Caco-2 (cell line): ENCODE data around the gene KIF18B. TPM values are rescaled to one million over a fixed set of nuclear protein-coding genes. Genes with fewer than 3 reads are reported as not detected.

Source experiments
- BruUV-seq: library from RNA; stranded (reverse); fragments of 400-500 nt; replicated peaks from 2 replicates; lab custom pipeline; 2021; lab: Mats Ljungman, UMichigan
- CTCF ChIA-PET: fragments of 300-600 bp; sonication (Branson Sonifier 250); formaldehyde crosslinking; loops from one replicate; lab custom pipeline; 2022; ENCODE audit warnings: antibody characterized with exemption; lab: Charles Lee
- POLR2A ChIA-PET: fragments of 300-600 bp; sonication (Branson Sonifier 250); formaldehyde crosslinking; loops from one replicate; lab custom pipeline; 2022; ENCODE audit warnings: antibody characterized with exemption; lab: Charles Lee
- DNase-seq, 2 experiments: peaks; one replicate each; pipeline versions ENCODE4 v3.0.0 to v3.0.0-alpha.2; 2020 to 2022
- H3K27me3 ChIP-seq: replicated peaks from 2 replicates; pipeline ENCODE4 v1.6.0; 2011; ENCODE audit warnings: low read length; ENCODE audit not compliant: control insufficient read depth, insufficient read depth
- H3K36me3 ChIP-seq: 2 replicates; pipeline ENCODE4 v1.5.1; 2011; ENCODE audit warnings: low read length; ENCODE audit not compliant: control insufficient read depth, insufficient read depth
- H3K4me1 ChIP-seq: fragments of 250-450 bp; sonication (Bioruptor Pico); 2 replicates; pipeline ENCODE4 v1.5.1; 2020; ENCODE audit warnings: mild to moderate bottlenecking
- H3K4me3 ChIP-seq: 2 replicates; pipeline ENCODE4 v1.5.1; 2011; ENCODE audit warnings: low read depth, mild to moderate bottlenecking, control low read depth, low read length
- H3K9me3 ChIP-seq: fragments of 250-450 bp; sonication (Bioruptor Pico); 2 replicates; pipeline ENCODE4 v1.5.1; 2020; ENCODE audit warnings: mild to moderate bottlenecking, moderate library complexity
- H3K27ac Mint-ChIP-seq: one replicate; pipeline ENCODE4 v1.8.0; 2022; ENCODE audit warnings: mixed read lengths; ENCODE audit not compliant: unreplicated experiment
- H3K27me3 Mint-ChIP-seq: one replicate; pipeline ENCODE4 v1.8.0; 2022; ENCODE audit warnings: mixed read lengths; ENCODE audit not compliant: insufficient read depth, unreplicated experiment
- H3K36me3 Mint-ChIP-seq: one replicate; pipeline ENCODE4 v1.8.0; 2022; ENCODE audit warnings: mild to moderate bottlenecking, mixed read lengths; ENCODE audit not compliant: insufficient read depth, unreplicated experiment
- H3K4me1 Mint-ChIP-seq: one replicate; pipeline ENCODE4 v1.8.0; 2022; ENCODE audit warnings: low read depth, mixed read lengths; ENCODE audit not compliant: unreplicated experiment
- H3K4me3 Mint-ChIP-seq: one replicate; pipeline ENCODE4 v1.8.0; 2022; ENCODE audit warnings: mild to moderate bottlenecking, moderate library complexity, mixed read lengths; ENCODE audit not compliant: unreplicated experiment
- H3K9me3 Mint-ChIP-seq: one replicate; pipeline ENCODE4 v1.8.0; 2022; ENCODE audit warnings: mixed read lengths; ENCODE audit not compliant: unreplicated experiment
- CTCF ChIP-seq, 2 experiments: fragments of 200-600 bp in 1 of 2; IDR thresholded peaks; 1 replicate in 1 of 2; 2 replicates in 1 of 2; pipeline versions ENCODE4 v1.5.1 to v1.8.0; 2011 to 2022; ENCODE audit warnings: antibody characterized with exemption in 1 of 2, control low read depth in 1 of 2, inconsistent platforms in 1 of 2, low read depth in 1 of 2, low read length in 1 of 2, mild to moderate bottlenecking in 1 of 2, moderate library complexity in 1 of 2; ENCODE audit not compliant: insufficient read depth in 1 of 2, severe bottlenecking in 1 of 2, unreplicated experiment in 1 of 2
- intact Hi-C: fragments of 100-400 bp; cut with micrococcal nuclease; formaldehyde crosslinking; loops from one replicate; pipeline ENCODE4 v1.10.0; 2022; ENCODE audit not compliant: unreplicated experiment
- total RNA-seq: library from RNA; stranded (reverse); gene quantifications from 2 replicates; pipeline ENCODE4 v1.2.3, GENCODE V29; 2022

KIF18B gene
- total RNA-seq, 1 experiment from 2014 or later, result 68.4 TPM

GRCh38 chr17:44917456-44917855, 30.1 kb downstream of the KIF18B start:
- no peak for TF ChIP-seq CTCF (IDR thresholded peaks at IDR 0.05; ENCODE audit: insufficient read depth in 1 of 2, low read depth in 1 of 2, low read length in 1 of 2, severe bottlenecking in 1 of 2, unreplicated experiment in 1 of 2)
- H3K4me3 ChIP-seq, result no peak overlapping the region
- H3K27me3 Mint-ChIP-seq, result peaks cover 12% of the 10 kb centered on the region
- POLR2A ChIA-PET, result interaction anchor here (0.6 kb wide), 1 partner anchor 469 kb away, joined by 4 read pairs; no protein-coding TSS in a partner anchor
- BruUV-seq, result no TSS peak
- no peaks in the 10 kb centered on the region for H3K27me3 ChIP-seq
- H3K4me1 Mint-ChIP-seq, result peaks cover 7% of the 10 kb centered on the region
- CTCF ChIA-PET, result interaction anchor here (0.5 to 1.0 kb wide), 4 partner anchors 24 to 182 kb away, joined by 3 to 6 read pairs (median 4); no protein-coding TSS in a partner anchor
- intact Hi-C loops, result no loop called here
- H3K9me3 Mint-ChIP-seq, result no peaks in the 10 kb centered on the region
- H3K9me3 ChIP-seq, result no peaks in the 10 kb centered on the region
- no peaks in the 10 kb centered on the region for H3K36me3 ChIP-seq
- peaks cover 6% of the 10 kb centered on the region for H3K36me3 Mint-ChIP-seq
- DNase-seq, result no peak
- no peak overlapping the region for H3K4me3 Mint-ChIP-seq
- peaks cover 6% of the 10 kb centered on the region; the same call in 1 of the 2 replicates for H3K4me1 ChIP-seq
- no peak overlapping the region for H3K27ac Mint-ChIP-seq

DNA sequence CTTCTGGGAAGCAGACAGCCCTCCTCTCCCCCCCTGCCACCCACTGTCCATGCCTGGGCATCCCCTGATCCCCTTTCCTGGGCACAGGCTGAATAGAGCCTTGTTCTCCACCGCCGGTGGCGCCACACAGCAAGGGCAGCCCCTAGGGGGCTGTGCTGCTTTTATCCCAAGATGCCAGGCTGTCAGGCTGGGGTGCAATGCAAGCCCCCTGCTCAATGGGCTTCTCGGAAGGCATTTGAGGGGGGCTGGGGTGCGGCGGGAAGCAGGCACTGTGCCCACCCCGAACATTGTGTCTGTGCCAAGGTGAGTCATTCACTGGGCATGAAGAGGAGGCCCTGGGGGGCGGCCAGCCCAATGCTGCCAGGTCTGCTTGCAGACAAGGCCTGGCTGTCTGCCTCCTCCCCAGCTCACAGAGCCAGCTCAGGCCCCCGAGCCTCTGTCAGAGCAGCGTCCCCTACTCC, 30.8 kb downstream of the KIF18B start:
- no peaks in the 10 kb centered on the region for H3K9me3 ChIP-seq
- ChIA-PET CTCF (interaction anchor here (0.6 to 1.0 kb wide), 2 partner anchors 10 to 105 kb away, joined by 6 to 7 read pairs; no protein-coding TSS in a partner anchor), POLR2A (interaction anchor here (0.6 kb wide), 1 partner anchor 469 kb away, joined by 4 read pairs; no protein-coding TSS in a partner anchor)
- H3K36me3 Mint-ChIP-seq, result peaks cover 5% of the 10 kb centered on the region
- DNase-seq, result no peak
- H3K27me3 ChIP-seq, result no peaks in the 10 kb centered on the region
- no peak overlapping the region for H3K4me3 ChIP-seq
- no TSS peak for BruUV-seq
- intact Hi-C loops, result no loop called here
- H3K27me3 Mint-ChIP-seq, result peaks cover 13% of the 10 kb centered on the region
- H3K27ac Mint-ChIP-seq, result no peak overlapping the region
- H3K4me3 Mint-ChIP-seq, result no peak overlapping the region
- no peaks in the 10 kb centered on the region for H3K36me3 ChIP-seq
- no peak for TF ChIP-seq CTCF (IDR thresholded peaks at IDR 0.05; ENCODE audit: insufficient read depth in 1 of 2, low read depth in 1 of 2, low read length in 1 of 2, severe bottlenecking in 1 of 2, unreplicated experiment in 1 of 2)
- peaks cover 7% of the 10 kb centered on the region for H3K4me1 Mint-ChIP-seq
- H3K4me1 ChIP-seq, result peaks cover 6% of the 10 kb centered on the region; the same call in 1 of the 2 replicates
- H3K9me3 Mint-ChIP-seq, result no peaks in the 10 kb centered on the region

- H3K9me3 ChIP-seq, result no peaks in the 10 kb centered on the region
- H3K27ac Mint-ChIP-seq, result no peak overlapping the region
- no peak overlapping the region for H3K4me3 ChIP-seq
- H3K4me1 ChIP-seq, result peaks cover 6% of the 10 kb centered on the region; the same call in 1 of the 2 replicates
- H3K27me3 Mint-ChIP-seq, result peaks cover 9% of the 10 kb centered on the region
- H3K9me3 Mint-ChIP-seq, result no peaks in the 10 kb centered on the region
- H3K27me3 ChIP-seq, result no peaks in the 10 kb centered on the region
- no peak for TF ChIP-seq CTCF (IDR thresholded peaks at IDR 0.05; ENCODE audit: insufficient read depth in 1 of 2, low read depth in 1 of 2, low read length in 1 of 2, severe bottlenecking in 1 of 2, unreplicated experiment in 1 of 2)
- intact Hi-C loops, result no loop called here
- DNase-seq, result peak in 1 of 2 experiments; percentile 40
- no TSS peak for BruUV-seq
- H3K4me1 Mint-ChIP-seq, result peaks cover 7% of the 10 kb centered on the region
- CTCF ChIA-PET, result interaction anchor here (0.6 to 1.0 kb wide), 2 partner anchors 11 to 106 kb away, joined by 6 to 7 read pairs; no protein-coding TSS in a partner anchor
- no peaks in the 10 kb centered on the region for H3K36me3 ChIP-seq
- POLR2A ChIA-PET, result interaction anchor here (0.7 kb wide), 1 partner anchor 75 kb away, joined by 4 read pairs; no protein-coding TSS in a partner anchor
- H3K36me3 Mint-ChIP-seq, result peaks cover 5% of the 10 kb centered on the region
- no peak overlapping the region for H3K4me3 Mint-ChIP-seq
These were observed 31.5 kb downstream of the KIF18B start for GRCh38 chr17:44915862-44916780.
